Head of caudate nucleus (tissue), 42 donors: ENCODE data around the gene PSMA5.
"Not testable (repeated sequence)": the region's sequence is repeated elsewhere in the genome, so short reads cannot be mapped to it uniquely, and the experiment has no call there.

ENCODE experiments used
- DNase-seq, 42 donors: peaks; one replicate each; pipeline versions ENCODE4 v3.0.0 to v3.0.0-alpha.2; 2020 to 2021; ENCODE audit warnings: mixed read lengths in 7 of 42
- intact Hi-C: fragments of 100-400 bp; cut with DNase I; formaldehyde crosslinking; loops from one replicate; pipeline ENCODE4 v1.15.0; 2022

PSMA5 gene

DNA sequence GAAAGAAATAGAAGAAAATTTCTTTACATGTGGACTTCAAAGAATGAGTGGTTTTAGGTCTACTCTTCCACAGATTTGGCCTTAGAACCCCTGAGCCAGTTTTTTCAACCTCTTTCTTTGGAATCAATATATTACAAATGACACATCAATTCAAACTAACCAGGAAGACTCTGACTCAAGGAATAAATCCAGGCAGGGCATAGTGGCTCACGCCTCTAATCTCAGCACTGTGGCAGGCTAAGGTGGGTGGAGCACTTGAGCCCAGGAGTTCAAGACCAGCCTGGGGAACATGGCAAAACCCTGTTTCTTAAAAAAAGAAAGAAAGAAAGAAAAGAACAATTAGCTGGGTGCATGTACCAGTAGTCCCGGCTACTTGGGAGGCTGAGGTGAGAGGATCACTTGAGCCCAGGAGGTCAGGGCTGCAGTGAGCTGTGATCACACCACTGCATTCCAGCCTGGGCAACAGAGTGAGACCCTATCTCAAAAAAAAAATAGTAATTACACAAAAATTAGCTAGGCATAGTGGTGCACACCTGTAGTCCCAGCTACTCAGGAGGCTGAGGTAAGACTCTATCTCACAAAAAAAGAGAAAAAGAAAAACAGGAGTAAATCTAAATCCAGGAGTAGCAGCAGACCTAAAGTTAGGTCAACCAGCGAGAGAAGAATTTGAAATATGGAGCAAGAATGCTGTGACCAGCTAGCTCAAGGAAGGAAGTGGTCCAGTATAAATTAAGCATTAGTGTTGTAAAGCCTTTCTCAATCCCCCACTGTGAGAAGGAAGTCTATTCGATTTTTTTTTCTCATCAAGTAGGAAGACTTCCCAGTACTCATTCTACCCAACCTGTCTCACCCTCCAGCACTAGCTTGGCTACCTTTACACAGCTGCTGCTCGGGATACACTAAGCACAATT lies 30.4 kb downstream of the PSMA5 start:
- DNase-seq: no peak
- intact Hi-C loops: loop anchor here (5.0 to 10.0 kb wide), 3 partner anchors 94 to 131 kb away; partner anchors contain the start of gene PSRC1

DNA sequence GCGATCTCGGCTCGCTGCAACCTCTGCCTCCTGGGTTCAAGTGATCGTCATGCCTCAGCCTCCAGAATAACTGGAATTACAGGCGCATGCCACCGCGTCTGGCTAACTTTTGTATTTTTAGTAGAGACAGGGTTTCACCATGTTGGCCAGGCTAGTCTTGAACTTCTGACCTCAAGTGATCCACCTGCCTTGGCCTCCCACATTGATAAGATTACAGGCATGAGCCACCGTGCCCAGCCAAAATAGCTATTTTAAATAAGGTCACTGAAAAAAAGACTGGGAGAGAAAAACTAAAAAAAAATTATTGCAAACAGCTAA lies 31.0 kb downstream of the PSMA5 start:
- DNase-seq: not testable (repeated sequence)
- intact Hi-C loops: loop anchor here (5.0 to 10.0 kb wide), 3 partner anchors 93 to 130 kb away; partner anchors contain the start of gene PSRC1

DNA sequence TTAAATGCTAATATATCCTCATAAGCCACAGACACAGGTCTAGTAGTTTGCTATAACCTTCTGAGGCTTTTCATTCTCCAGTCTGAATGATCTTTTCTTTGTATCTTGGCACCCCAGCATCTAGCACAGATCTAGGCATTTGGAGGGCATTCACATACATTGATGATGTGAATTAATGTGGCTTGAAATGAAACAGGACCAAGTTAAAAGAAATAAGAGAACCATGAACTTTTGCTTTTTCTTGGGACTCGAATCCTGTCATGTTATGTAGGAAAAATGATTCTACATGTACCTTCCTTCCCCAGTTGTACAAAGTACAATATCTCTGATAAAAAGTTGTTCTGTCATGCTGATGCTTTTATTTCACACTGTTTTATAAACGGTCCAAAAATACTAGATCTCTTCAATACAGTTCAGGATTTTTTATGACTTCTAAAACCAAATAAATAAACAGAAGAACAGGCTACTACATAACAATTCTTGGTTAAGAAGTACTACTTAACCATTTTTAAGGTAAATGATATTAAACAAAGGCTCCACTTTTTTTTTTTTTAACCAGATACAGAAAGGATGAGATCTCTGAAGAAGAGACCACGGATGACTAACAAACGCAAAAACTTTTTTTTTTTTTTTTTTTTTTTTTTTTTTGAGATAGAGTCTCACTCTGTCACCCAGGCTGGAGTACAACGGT lies 31.5 kb downstream of the PSMA5 start:
- no peak for DNase-seq

DNA sequence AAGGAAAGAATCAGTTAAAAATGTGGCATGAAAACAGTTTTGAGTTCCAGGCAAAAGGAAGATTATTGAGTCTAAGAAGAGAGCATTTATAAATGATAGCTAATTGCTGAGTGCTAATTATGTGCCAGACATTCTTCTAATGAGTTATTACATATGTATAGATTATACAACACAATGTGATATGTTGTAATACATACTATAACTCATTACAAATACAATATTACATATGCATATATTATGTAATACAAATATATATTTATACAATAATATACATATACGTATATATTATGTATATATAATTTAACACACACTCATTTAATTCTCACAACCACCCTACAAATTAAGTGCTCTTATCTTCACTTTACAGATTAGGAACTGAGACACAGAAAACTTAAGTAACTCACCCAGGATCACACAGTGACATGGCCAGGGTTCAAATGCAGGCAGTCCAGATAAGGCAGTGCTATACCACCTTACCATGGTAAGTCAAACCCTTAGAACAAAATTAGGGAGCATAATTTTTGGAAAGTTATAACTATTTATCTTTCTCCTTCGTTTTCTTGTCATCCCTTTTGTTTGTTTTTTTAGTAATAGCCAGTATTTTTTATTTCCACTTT lies 32.5 kb downstream of the PSMA5 start:
- no peak for DNase-seq
- intact Hi-C loops: loop anchor here (5.0 to 10.0 kb wide), 2 partner anchors 36 to 129 kb away; no protein-coding TSS in a partner anchor

More for the DNA sequence above, 31.5 kb downstream of the PSMA5 start:
- intact Hi-C loops: loop anchor here (5.0 to 10.0 kb wide), 4 partner anchors 37 to 130 kb away; partner anchors contain the start of gene PSRC1

DNA sequence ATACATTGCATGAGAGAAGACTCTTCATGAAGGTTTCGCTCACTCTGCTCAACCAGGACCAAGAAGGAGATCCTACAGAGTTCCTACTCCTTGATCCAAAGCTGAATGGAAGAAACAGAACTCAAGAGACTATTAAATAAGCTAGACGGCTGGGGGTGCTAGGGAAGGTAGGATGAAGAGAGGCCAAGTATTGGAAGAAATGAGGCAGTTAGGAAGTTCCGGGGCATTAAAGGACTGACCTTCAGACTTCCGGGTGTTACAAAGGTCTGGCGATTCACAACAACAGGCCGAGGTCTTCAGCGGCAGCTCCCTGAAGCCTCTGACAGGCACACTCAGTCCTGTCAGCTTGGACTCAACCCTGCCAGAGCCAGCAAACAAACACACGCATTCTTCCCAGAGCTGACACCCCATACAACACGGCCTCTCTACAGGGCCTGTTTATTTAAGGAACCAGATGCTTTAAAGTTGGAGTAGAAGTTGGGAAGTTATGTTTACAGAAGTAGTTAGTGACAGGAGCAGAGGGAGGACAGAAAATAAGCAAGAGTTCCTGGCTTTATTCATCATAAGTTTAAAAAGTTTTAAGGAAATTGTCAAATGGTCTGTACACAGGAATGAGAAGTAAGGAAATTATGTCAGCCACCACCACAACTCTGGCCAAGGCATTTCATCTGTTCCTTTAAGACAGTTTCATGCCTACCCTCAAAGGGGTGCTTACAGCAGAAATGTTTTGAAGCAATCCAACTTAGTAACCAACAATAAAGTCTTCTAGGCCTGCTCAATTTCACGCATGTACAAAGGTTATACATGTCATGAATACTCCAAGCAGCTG lies 33.2 kb downstream of the PSMA5 start:
- intact Hi-C loops: loop anchor here (5.0 to 10.0 kb wide), 2 partner anchors 36 to 128 kb away; no protein-coding TSS in a partner anchor
- peak; percentile 53 to 88 (median 76) for DNase-seq

DNA sequence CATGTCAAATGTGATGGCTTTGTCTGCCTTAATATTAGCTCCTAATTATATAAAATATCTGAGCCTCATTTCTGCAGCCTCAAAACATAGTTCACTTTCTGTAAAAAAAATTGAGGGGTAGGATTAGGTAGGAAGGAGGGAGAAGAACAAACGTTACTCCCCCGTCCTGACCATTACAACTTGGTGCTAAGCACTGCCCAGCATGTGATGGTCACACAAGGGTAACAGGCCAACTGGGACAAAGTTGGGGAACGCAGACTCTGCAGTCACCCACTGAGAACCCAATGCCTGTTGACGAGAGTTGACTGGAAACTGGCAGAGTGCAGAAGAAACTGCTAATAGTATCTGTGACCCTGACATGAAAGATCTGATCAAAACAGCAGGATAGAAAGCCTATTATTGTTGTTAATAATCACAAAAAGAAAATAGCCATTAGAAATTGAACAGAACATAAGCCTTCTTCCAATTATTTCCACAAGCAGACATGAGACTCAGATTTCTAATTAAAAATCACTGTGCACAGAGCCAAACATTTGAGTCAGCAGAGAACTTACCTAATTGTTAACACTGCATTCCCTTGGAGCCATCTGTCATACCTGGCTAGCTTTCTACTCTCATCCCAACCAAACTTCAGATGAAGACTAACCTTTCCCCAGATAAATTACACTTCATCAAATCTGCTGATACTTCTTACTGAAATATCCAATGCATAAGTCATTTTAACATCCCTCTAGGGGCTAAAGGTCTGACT lies 34.0 kb downstream of the PSMA5 start:
- intact Hi-C loops: loop anchor here (5.0 to 10.0 kb wide), 2 partner anchors 35 to 127 kb away; no protein-coding TSS in a partner anchor
- peak in 36 of 42 donors; percentile 13 to 86 (median 60) for DNase-seq

DNA sequence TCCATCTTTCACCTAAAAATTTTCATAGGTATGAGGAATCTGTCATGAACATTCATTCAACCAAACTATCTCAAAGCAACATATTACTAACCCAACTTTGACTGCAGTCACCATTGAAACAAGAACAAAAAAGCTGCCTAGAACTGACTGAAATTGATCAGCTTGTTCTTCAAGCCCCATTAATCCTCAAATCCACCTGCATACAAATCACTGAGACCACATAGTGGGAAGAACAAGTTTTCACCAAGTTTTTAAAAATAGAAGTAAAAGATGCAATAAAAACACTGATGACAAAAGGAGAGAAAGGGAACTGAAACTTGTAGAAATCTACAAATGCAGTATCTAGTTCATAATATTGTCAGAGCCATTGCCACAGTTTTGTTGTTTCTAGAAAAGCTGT lies 34.6 kb downstream of the PSMA5 start:
- no peak for DNase-seq
- intact Hi-C loops: loop anchor here (5.0 to 10.0 kb wide), 2 partner anchors 34 to 127 kb away; no protein-coding TSS in a partner anchor

DNA sequence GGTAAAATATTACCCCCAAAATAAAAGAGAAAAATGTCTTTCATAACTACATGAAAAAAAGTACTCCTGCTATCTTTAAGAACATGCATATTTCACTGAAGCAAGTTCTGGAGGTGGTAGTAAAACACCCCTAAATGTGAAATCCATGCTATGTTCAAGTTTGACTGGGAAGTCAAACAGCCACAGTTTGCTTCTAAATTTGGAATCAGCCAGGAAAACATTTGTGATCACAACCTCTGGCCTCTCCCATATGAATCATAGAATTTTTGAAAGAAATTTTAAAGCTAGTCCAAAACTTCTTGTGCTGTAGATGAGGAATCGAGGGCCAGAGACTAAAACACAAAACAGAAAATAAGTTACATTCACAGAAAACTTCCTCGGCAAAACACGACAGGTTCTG lies 35.1 kb downstream of the PSMA5 start:
- intact Hi-C loops: loop anchor here (5.0 to 10.0 kb wide), 2 partner anchors 34 to 126 kb away; no protein-coding TSS in a partner anchor
- DNase-seq: no peak

DNA sequence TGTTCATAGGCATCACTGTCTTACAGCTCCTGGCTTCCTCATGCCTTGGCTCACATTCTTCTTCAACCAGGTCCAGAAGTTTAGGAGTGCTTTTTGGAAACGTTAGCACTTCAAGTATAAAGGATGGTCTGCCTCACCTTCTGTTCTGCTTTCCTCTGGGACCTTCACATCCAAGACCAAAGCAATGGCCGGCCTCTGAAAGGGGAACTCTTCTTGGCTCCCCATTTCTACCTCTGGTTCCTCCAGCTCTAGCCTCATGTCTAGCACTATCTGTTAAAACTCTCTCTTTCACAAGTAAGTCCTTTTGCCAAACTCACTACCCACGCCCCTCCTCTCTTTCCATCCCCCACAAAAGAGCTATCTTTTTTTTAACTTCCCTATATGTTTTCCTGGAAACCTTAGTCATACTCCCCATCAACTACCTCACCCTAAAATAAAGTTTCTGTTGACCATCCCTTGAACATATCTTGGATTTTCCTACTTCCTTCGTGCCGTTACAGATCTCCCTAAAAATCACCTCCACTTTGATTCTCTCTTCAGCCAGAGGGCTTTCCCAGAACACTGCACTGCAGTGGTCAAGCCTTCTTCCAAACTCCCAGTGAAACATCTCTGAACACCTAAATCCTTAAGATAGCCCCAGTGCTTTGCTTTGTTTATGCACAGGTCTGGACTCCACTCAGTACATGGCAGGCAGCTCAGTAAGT lies 36.5 kb downstream of the PSMA5 start:
- intact Hi-C loops: loop anchor here (5.0 to 10.0 kb wide), 2 partner anchors 32 to 125 kb away; no protein-coding TSS in a partner anchor

DNA sequence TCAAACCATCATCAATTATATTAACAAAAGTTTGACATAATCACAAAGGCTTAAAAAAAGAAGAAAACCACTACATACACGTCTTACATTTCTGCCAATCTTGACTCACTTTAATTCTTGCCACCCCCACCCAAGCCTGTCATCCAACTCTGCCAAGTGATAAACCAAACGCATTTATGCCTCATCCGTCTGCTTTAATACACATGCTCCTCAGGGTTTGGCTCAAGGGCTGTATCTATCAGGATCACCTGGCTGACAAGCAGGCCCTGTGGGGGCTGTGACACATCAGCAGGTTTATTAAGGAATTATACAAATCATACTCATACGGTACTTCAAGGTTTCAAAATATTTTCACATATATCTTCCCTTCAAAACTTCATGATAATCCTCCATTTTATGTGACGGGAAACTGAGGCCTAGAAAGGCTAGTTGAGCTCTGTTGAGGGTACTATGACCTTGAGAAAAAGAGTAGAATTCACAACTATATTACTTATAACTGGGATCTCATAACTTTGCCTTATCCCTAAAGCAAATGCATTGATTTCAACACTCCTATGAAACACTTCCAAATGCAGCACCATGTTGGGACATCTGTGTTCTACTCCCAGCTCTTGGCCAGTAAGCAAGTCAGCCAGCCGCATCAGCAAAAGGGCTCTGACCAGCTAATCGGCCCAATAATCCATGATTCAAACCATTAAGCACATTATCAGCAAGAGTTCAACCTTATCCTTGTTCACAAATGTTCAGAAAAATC lies 37.2 kb downstream of the PSMA5 start:
- DNase-seq: peak in 21 of 42 donors; percentile 19 to 80 (median 47)
- intact Hi-C loops: no loop called here

More for the DNA sequence above, 36.5 kb downstream of the PSMA5 start:
- DNase-seq: no peak

DNA sequence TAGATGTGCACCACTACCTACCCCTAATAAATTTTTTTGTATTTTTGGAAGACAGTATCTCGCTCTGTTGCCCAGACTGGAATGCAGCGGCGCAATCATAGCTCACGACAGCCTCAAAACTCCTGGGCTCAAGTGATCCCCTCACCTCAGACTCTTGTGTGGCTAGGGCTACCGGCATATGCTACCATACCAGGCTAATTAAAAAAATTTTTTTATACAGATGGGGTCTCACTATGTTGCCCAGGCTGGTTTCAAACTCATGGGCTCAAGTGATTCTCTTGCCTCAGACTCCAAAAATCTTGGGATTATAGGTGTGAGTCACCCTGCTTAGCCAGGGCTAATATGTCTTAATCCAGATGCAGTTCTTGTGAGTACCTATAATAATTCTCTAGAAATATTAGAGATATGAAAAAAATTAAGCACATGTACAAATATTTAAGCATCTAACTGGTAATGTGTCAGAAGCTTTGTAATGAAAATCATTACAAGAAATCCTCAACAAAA lies 38.0 kb downstream of the PSMA5 start:
- intact Hi-C loops: no loop called here
- no peak for DNase-seq

DNA sequence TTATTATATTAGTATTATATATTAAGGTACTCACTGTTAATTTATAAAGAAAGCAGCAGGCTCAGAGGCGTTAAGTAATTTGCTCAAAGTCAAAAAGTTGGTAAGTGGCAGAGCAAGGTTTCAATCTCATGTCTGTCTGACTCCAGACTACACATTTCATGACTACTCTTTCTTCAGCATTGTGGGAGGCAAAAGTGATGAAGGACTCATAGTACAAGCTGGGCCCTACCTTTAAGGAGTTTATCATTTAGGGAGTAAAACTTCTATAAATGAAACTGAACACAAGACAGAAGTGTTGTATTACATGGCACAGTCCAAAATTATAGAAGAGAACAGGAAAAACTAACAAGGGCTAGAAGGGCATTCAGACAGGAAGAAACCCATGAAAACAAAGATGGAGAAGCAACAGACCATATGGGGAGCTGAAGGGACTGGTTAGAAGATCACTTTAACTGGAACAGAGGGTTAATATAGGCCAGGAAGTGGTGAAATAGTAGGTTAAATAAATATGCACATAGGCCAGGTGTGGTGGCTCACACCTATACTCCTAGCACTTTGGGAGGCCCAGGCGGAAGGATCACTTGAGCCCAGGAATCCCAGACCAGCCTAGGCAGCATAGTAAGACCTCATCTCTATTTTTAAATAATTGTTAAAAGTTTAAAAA lies 40.1 kb downstream of the PSMA5 start:
- intact Hi-C loops: no loop called here
- no peak for DNase-seq

DNA sequence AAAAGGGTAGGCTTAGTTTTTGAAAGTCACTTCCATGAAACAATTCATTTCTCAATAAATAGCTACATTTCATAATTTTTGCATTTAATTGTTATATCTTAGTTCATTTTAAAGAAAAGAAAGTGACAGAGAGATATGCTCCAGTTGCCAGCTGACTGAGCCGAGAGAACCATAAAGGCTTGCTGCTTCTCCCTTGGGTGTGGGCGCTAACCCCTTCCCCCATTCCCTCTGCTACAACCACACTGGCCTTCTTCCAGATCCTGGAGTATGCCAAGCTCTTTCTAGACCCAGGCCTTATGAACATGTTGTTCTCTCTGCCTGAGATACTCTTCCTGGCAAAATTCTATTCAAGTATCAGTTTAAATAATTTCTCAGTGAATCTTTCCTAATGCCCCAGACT lies 40.8 kb downstream of the PSMA5 start:
- peak in 27 of 42 donors; percentile 6 to 81 (median 53) for DNase-seq
- intact Hi-C loops: no loop called here

DNA sequence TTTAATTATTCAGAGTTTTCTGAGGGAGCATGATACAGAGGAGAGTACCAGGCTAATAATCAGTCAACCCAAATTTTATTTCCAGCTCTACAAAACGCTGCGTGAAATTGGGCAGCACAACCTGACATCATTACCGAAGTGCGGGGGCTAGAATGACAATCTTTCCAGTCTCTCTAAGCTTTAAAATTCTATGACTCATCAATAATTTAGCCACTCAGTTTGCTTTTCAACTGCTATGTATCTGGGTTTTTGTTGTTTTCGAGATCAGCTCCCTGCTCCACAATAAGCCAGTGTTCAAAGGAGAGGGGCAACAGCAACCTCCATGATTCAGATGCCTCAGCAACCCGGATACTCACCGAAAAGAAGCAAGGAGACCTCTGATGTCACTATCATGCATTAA lies 42.4 kb downstream of the PSMA5 start:
- DNase-seq: peak in 21 of 42 donors; percentile 7 to 82 (median 49)
- intact Hi-C loops: no loop called here

DNA sequence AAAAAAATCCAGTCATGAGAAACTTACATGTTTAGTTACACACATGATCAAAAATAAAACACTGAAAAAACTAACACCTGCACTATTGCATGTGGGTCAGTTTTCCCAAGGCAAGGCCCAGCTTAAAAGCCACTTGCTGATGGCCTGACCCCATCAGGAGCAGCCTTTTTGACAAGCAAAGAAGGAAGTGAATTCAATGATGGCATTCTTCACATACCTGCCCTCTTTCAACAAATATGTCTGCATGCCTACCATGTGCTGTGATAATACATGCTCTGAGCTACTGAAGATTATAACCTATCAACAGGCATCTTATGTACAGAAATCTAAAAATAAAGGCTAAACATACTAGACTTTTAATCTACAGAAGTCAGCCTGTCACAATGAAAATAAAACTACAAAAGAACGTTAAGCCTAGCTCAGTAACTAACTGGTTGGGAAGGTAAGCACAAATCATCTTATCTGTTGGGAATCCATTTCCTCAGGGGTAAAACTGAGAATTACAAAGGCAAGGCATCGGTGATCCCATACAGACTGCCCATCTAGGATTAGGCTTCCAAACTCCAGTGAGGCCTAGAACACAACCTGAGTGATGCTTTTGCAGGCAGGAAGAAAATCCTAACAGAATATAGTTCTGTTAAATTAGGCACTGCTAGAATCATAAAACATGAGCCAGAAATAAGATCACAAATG lies 43.0 kb downstream of the PSMA5 start:
- DNase-seq: no peak
- intact Hi-C loops: no loop called here
